ENCODE measurements around the gene DNAJC18.

The DNAJC18 gene

DNA sequence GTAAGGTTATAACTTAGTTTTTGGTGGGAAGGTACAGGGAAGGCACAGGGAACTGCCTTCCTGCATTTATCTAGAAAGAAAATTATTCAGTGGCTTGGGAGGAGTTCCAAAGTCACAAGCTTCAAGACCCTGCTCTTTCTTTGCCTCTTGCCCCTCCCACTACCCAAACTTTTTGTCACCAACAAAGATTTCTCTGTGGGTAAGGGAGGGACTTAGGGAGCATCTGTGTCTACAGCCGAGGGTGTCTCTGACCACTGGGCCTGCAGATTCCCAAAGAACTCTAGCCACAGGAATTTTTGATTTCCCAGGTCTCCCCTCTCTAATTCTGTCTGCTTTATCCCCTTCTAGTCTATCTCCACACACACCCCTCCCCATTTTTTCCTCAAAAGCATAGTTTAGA lies 21.1 kb upstream of the DNAJC18 start:
- DNase-seq, result no peak

DNA sequence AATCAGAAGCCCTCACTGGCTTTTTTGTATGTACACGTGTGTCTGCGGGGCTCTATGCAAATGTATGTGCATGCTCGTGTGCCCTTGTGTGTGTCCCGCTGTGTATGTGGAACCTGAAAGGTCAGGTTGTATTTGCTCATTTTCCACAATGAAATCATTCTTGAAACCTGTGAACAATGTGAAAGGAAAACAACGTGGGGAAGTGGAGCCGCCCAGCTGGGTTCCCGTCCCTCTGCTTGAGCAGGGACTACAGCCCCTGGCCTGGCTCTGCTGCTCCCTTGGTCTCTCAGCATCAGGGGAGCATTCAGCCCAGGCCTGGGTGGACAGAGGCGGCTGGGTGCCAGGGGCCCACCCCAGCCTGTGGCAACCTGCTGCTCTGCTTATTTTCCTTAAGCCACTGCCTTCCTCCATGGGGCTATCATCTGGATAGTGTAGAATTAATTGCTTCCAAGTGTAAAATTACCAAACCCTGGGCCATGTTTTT lies 20.2 kb upstream of the DNAJC18 start:
- DNase-seq, result peak; percentile 72 to 73

DNA sequence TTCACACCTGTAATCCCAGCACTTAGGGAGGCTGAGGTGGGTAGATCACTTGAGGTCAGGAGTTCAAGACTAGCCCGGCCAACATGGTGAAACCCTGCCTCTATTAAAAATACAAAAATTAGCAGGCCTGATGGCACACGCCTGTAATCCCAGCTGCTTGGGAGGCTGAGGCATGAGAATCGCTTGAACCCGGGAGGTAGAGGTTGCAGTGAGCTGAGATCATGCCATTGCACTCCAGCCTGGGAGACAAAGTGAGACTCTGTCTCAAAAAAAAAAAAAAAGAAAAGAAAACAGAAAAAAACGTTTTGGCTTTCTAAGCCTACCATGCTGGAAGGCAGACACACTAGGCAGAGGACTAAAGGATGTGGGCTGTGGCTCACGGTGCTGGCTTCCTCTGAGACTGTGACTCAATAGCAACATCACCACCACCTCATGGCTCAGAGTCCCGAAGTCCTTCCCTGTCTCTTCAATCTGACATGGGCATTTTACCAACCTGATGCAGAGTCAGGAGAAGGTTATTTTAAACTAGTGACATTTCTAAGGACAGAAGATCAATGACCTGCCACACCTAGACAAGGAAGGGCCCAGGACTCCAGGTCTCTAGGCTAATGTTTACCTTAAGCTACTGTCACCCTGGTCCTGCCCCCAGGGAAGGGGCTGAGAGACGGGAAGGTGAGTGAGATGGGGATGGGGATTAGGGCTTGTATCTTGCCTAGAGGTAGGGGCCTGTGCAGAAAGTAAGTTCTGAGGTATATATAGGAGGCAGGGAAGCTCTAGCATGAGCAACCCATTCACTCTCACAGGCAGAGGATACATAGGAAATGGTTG lies 19.5 kb upstream of the DNAJC18 start:
- DNase-seq, result peak; percentile 77 to 79

DNA sequence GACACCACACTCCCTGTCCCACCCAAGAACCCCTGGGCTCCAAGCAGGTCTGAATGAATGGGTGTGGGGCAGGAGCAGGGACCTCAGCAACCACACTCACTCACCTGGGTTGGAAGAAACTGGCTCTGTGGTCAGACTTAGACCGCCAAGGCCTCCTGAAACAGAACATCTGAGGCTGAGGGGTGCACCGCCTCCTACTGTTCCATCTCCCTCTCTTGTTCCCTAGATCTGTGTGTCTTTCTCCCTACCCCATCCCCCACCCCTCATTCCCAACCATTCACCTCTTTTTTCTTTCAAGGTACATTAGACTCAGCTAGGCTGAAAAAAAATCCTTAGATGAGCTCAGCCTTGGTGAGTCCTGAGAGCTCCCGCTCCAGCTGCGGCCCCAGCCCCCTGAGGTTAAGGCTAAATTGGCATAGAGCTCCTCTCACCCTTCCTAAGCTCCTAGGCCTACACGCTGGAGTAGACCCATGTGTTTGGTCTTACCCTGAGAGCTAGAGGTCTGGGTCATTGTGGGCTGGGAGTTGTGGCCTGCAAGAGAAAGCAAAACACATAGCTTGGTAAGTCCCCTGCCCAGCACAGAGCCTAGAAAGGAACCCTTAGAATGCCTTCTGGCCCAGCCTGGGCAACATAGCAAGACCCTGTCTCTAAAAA lies 18.5 kb upstream of the DNAJC18 start:
- DNase-seq, result peak; percentile 61 to 67

DNA sequence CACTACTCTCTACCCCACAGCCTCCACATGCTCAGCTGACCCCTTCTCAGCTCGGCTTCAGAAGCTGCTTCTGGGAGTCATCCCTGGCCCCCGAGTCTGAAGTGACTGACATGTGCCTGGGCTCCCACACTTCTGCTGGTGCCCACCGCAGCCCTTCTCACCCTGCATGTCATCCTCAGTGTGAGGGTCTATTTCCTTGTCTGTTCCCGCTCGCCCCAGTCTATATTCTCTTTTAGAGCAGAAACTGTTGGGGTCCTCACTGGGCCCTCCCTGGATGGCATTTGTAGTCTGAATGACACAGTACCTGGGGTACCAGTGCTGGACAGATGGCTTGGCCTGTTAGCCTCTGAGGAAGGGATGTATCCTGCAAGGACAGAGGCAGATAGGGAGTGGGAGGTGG lies 17.9 kb upstream of the DNAJC18 start:
- no peak for DNase-seq

DNA sequence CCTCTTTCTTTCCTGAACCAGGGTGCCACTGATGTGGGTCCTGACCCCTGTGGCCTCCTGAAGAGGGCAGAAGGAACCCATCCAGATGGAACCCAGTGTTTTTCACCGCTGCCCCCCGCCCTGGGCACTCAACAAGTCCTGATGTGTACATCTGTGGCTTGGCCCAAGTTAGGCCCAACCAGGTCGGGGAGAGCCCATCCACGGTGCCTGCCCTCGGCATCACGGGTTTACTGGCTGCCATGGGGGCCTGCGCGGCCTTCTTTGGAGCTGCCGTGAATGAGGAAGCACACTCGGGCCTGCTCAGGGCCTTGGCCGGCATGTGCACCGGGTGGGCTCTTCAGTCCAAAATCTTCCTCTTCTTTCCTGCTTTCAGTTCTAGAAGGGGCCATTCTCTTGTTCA lies 17.5 kb upstream of the DNAJC18 start:
- DNase-seq, result peak in 1 of 2 experiments; percentile 33

DNA sequence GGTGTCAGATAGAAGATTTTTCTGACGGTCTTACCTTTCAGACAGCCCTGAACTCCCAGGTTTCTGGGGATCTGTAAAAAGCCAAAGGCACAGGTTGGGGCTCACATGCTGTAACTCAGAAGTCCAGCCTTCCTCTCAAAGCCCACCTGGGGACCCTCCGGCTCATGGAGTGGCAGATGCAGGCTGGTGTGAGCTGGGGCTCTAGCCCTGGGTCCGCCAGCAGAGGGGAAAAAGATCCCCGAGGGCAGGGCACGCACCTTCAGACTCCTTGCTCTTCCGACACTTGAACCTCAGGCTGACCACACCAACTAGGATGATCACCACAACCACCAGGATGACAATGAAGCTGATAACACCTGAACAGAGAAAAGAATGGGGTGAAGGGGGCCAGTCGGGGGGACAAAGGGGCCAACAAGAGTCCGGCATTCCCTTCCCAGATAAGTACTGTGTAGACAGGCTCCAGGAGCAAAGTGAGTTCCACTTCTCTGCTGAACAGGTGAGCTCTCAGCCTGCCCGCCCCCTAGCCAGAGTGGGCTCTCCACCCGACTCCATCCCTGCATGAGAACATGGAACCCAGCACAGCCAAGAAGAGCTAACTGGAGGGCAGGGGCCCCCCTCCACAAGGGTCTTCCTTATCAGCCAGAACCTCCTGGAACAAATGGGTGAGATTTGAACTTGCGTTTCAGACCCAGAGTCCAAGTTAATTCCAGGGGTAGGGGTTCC lies 15.4 kb upstream of the DNAJC18 start:
- DNase-seq, result no peak

DNA sequence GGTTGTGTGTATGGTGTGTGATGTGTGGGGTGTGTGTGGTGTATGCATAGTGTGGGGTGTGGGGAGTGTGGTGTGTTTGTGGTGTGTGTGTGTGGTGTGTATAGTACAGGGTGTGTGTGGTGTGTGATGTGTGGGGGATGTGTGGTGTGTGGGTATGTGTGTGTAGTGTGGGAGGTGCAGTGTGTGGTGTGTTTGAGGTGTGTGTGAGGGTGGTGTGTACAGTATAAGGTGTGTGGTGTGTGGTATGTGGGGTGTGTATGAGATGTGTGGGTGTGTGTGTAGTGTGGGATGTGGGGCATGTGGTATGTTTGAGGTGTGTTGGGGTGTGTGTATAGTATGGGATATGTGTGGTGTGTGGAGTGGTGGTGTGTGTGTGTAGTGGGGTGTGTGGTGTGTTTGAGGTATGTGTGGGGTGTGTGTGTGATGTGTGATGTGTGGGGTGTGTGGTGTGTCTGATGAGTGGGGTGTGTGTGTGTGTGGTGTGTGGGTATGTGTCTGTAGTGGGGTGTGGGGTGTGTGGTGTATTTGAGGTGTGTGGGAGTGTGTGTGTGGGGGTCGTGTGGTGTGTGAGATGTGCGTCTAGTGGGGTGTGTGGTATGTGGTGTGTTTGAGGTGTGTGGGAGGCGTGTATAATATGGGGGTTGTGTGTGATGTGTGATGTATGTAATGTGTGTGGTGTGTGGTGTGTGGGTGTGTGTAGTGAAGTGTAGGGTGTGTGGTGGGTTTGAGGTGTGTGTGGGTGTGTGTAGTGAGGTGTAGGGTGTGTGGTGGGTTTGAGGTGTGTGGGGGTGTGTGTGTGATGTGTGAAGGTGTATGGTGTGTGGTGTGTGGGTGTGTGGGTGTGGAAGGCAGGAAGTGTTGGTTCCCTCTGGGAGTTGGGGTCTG lies 14.6 kb upstream of the DNAJC18 start:
- DNase-seq, result peak in 1 of 2 experiments; percentile 38

DNA sequence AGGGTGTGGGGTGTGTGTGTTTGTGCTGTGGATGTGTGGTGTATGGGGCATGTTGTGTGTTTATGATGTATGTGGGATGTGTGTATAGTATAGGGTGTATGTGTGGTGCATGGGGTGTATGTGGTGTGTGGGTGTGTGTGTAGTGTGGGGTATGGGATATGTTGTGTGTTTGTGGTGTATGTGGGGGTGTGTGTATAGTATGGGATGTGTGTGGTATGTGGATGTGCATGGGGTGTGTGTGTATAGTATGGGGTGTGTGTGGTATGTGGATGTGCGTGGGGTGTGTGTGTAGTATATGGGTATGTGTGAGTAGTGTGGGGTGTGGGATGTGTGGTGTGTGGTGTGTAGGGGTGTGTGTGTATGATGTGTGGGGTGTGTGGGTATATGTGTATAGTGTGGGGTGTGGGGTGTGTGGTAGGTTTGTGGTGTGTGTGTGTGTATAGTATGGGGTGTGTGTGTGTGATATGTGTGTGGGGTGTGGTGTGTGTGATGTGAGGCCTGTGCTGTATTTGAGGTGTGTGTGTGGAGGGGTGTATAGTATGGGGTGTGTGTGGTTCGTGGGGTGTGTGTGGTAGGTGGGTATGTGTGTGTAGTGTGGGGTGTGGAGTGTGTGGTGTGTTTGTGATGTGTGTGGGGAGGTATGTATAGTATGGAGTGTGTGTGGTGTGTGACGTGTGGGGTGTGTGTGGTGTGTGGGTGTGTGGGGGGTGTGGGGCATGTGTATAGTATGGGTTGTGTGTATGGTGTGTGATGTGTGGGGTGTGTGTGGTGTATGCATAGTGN lies 12.7 kb upstream of the DNAJC18 start:
- peak in 1 of 2 experiments; percentile 20 for DNase-seq

DNA sequence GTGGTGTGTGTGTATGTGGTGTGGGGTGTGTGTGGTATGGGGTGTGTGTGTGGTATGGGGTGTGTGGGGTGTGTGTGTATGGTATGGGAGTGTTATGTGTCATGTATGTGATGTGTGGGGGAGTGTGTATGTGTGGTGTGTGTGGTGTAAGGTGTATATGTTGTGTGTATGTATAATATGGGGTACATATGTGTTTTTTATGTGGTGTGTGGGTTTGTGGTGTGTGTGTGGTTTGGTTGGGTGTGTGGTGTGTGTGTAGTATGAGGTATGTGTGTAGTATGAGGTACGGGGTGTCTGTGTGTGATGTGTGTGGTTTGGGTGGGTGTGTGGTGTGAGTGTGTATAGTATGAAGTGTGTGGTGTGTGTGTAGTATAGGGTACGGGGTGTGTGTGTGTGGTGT lies 11.9 kb upstream of the DNAJC18 start:
- no peak for DNase-seq

DNA sequence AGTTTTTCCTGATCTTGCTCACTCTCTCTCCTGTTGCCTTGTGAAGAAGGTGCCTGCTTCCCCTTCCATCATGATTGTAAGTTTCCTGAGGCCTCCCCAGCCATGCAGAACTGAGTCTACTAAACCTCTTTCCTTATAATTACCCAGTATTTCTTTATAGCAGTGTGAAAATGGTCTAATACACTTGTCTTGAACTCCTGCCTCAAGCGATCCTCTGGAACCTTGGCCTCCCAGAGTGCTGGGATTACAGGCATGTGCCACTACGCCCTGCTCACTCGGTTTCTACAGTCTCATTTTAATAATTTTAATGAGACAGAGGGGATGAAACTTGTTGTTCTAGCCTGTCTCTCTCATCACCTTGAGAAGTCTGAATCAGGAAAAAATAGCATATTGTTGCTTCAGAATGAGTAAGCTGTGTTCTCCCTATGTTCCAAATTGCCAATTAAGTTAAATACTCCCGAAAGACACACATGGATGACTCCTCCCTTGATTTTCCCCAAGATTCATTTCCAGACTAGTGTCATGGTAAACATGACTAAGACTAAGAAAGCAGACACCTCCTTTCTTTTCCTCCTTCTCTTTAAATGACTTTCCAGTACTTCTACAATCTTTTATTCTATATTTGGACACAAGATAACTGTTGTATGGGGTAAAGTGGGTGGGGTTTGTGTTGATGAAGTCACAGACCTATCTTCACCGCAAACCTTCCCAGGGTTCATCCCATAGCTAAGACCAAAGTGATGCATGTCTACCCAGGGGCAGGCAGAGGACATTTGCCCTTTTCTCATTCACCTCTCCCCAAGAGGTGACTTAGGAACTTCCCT lies 7.8 kb upstream of the DNAJC18 start:
- DNase-seq, result peak; percentile 67 to 71

DNA sequence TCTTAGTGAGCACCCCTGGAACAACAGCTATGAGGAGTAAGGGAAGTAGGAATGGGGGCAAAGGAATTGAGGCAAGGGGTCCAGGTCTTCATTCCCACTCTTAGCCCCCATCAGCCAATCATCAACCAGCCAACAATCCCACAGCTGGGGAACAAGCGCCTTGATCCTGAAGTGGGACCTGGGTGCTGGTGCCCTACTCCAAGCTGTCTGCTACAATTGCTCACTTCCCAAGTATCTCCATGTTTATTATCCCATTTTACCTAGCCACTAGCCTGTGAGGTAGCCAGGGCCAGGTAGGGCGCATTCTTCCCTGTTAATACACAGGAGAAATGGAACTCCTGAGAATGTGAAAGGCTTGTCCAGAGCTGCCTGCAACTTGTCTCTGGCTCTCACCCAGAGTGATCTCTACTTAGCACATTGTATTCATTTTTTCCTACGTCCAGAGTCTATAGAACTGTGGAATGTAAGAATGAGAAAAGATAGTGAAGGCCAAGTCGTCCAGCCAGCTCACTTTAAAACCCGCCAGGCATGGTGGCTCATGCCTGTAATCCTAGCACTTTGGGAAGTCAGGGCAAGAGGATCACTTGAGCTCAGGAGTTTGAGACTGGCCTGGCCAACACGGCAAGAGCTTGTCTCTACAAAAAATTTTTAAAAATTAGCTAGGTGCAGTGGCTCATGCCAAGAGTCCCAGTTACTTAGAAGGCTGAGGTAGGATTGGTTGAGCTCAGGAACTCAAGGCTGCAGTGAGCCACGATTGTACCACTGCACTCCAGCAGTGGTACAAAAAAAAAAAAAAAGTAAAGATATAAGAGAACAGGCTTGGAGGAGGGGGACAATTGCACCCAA lies 6.2 kb upstream of the DNAJC18 start:
- no peak for DNase-seq

DNA sequence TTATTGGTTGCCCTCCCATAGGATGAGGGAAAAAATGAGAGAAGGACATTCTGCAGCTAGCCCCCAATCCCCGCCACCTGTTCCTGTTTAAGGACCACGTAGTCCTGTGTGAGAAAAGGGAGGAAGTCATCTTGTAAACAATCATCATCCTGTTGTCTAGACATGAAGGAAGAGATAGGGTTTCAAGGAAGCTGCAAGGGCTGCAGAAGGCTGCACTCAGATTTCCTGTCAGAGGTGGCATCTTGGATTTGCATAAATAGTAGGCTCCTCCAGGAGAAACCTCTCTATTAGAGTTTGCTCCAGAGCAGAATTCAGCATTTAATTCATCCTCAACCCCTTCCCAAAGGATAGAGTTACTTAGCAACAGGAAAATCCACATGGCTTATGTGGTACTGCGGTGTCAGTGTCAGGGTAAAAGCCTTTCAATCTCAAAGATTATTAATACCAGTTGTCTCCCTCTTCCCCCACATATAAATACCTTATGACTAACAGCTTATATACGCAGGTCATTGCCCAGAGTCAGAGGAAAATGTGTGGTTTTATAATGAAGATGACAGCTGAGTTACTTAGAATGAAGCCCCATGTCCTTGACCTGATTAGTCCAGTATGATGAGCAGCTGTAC lies 4.6 kb upstream of the DNAJC18 start:
- DNase-seq, result peak in 1 of 2 experiments; percentile 31

DNA sequence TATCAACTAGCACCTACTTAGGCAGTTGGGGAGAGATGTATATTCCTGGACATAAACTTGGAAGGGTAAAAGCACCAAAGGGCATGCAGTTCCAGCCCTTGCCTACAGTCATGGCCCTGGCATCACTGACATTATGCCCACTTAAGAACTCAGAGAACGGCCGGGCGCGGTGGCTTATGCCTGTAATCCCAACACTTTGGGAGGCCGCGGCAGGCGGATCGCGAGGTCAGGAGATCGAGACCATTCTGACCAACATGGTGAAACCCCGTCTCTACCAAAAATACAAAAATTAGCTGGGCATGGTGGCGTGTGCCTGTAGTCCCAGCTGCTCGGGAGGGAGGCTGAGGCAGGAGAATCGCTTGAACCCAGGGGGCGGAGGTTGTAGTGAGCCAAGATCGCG lies 1.1 kb upstream of the DNAJC18 start:
- peak in 1 of 2 experiments; percentile 16 for DNase-seq

DNA sequence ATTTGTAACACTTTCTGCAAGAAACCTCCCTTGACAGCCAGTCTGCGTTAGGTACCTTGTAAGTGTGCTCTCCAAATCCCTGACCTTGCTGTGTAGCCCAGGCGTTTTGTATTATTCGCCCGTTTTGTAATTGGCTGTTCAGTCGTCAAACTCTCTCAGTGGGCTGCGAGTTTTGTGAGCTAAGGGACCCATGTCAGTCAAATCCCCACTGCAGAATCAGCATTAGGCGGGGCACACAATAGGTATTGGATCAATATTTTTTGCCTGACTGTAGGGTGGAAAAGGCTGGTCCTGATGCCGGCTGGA lies 665 bp downstream of the DNAJC18 start:
- no peak for DNase-seq

DNA sequence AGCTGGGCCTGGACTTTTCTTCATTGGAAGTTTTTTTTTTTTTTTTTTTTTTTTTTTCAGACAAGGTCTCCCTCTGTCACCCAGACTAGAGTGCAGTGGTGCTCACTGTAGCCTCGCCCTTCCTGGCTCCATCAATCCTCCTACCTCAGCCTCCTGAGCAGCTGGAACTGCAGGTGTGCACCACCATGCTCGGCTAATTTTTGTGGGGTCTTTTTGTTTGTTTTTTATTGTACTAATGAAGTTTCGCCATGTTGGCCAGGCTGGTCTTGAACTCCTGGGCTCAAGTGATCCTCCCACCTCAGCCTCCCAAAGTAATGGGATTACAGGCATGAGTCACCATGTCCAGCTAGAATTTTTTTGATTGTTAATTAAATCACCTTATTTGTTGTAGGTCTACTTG lies 3.6 kb downstream of the DNAJC18 start:
- no peak for DNase-seq

DNA sequence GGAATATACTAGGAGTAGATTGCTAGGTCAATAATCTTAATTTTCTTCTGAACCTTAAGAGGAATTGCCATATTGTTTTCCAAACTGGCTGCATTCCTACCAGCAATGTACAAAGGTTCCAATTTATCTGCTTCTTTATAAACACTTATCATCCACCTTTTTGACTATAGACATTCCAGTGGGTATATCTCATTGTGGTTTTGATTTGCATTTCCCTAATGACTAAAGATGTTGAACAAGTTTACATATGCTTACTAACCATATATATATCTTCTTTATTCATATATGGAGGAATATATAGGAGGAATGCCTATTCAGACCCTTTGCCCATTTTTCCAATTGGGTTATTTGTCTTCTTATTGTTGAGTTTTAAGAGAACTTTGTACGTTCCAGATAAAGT lies 7.6 kb downstream of the DNAJC18 start:
- DNase-seq, result no peak

DNA sequence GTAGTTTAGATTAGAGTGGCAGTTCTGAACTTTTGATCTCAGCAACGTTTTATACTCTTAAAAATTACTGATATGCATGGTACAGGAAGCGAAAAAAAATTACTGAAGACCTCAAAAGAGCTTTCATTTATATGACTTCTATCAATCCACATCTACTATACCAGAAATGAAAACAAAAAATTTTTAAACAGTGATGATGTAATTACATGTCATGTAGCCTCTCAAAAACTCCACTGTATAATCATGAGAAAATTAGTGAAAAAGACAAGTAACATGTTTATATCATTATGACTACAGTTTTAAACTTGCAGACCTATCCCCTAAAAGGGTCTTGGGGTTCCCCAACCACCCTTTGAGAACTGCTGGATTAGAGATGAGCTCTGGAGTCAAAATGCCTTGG lies 9.3 kb downstream of the DNAJC18 start:
- DNase-seq, result no peak

DNA sequence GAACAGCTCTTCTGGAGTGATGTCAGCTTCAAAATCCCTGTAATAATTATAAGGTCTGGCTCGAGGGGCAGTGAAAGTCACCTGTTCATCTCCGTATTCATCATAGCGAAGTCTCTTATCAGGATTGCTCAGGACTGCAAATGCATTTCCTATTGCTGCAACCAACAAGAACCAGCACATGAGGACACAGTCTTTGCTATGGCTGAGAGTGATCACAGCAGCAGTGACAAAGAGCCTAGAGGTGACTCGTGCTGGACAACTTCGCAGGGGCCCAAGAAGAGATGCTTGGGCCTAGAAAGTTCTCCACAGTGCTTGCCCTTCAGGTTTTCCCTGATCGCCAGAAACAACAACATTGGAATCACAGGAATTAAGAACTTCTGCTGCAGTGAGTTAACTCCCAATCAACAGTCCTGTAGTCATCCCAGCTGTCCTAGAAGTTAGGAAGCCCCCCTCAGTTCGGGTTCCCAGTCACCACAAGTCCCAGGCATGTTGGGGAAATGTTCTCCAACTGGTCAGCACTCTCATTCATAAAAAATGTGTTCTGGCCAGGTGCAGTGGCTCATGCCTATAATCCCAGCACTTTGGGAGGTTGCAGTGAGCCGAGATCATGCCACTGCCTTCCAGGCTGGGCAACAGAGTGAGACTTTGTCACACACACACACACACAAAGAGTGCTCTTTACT lies 13.0 kb downstream of the DNAJC18 start:
- no peak for DNase-seq

All from activated T-cell treated with anti-CD3 and anti-CD28 coated beads, Interleukin-2, amount 50 U/mL, for 48 hours (primary cell).